LNCaP clone FGC (cell line): ENCODE measurements around the gene HEPACAM2.

Experiments used
- DNase-seq: peaks from one replicate; pipeline ENCODE4 v3.0.0-alpha.2; 2011; ENCODE audit warnings: low read depth
- H3K4me3 ChIP-seq: 2 replicates; pipeline ENCODE4 v1.5.1; 2011; ENCODE audit warnings: mild to moderate bottlenecking, low read depth, low read length, control low read depth
- CTCF ChIP-seq: IDR thresholded peaks from 2 replicates; pipeline ENCODE4 v1.5.1; 2012; ENCODE audit warnings: mild to moderate bottlenecking; ENCODE audit not compliant: control insufficient read depth, insufficient read depth; ENCODE audit errors: extremely low read depth

The HEPACAM2 gene

GRCh38 chr7:93171606-93172226, 54.6 kb downstream of the HEPACAM2 start:
- no peak for DNase-seq
- H3K4me3 ChIP-seq, result no peak overlapping the region
- no peak for TF ChIP-seq CTCF

- H3K4me3 ChIP-seq, result no peak overlapping the region
- no peak for DNase-seq
- no peak for TF ChIP-seq CTCF
Measured at GRCh38 chr7:93165447-93165846, 60.8 kb downstream of the HEPACAM2 start.

- DNase-seq, result no peak
- H3K4me3 ChIP-seq, result no peak overlapping the region
- no peak for TF ChIP-seq CTCF
Measured at GRCh38 chr7:93164766-93165165, 61.5 kb downstream of the HEPACAM2 start.

GRCh38 chr7:93161181-93161762, 65.0 kb downstream of the HEPACAM2 start:
- no peak for TF ChIP-seq CTCF
- H3K4me3 ChIP-seq, result no peak overlapping the region
- DNase-seq, result no peak

- no peak overlapping the region for H3K4me3 ChIP-seq
- no peak for TF ChIP-seq CTCF
- no peak for DNase-seq
Measured at GRCh38 chr7:93160410-93160809, 65.9 kb downstream of the HEPACAM2 start.

- no peak for TF ChIP-seq CTCF
- no peak overlapping the region for H3K4me3 ChIP-seq
- DNase-seq, result no peak
Measured at GRCh38 chr7:93159490-93159889, 66.8 kb downstream of the HEPACAM2 start.

- no peak overlapping the region for H3K4me3 ChIP-seq
- DNase-seq, result no peak
- TF ChIP-seq CTCF, result no peak
Measured at GRCh38 chr7:93156884-93157283, 69.4 kb downstream of the HEPACAM2 start.
